GM18498 (cell line): Measurements from ENCODE around the gene ACER3.

Experiments used
- ATAC-seq: cut with Tn5 transposase; IDR thresholded peaks from one replicate; pipeline ENCODE4 v1.9.1; 2021; ENCODE audit warnings: mild to moderate bottlenecking, moderate library complexity; ENCODE audit not compliant: unreplicated experiment

The ACER3 gene

GRCh38 chr11:77071671-77072605 lies 211.2 kb downstream of the ACER3 start:
- ATAC-seq = no peak

- ATAC-seq = no peak
Observed at GRCh38 chr11:77072851-77073327, 212.2 kb downstream of the ACER3 start.

- no peak for ATAC-seq
Observed at GRCh38 chr11:77073328-77074001, 212.7 kb downstream of the ACER3 start.

GRCh38 chr11:77074205-77074604 lies 213.5 kb downstream of the ACER3 start:
- ATAC-seq = no peak

- ATAC-seq = no peak
Observed at GRCh38 chr11:77074626-77075221, 214.0 kb downstream of the ACER3 start.

GRCh38 chr11:77075425-77075905 lies 214.7 kb downstream of the ACER3 start:
- no peak for ATAC-seq
